Measurements from ENCODE around the gene RUNX2. TPM values are rescaled to one million over a fixed set of nuclear protein-coding genes. Genes with fewer than 3 reads are reported as not detected.

Gene RUNX2
- total and polyA plus RNA-seq, 9 of the 15 experiments (the other 6 are each of a cell fraction or from before 2014, with no cell fraction given) = 0.29 to 1.00 (median 0.43) TPM

- TF ChIP-seq ZHX1 (conservative IDR thresholded peaks at IDR 0.05; ENCODE audit: low read length) (no peak), MTA2 (IDR thresholded peaks at IDR 0.05; ENCODE audit: low read depth) (no peak), SETDB1 (IDR thresholded peaks at IDR 0.05; ENCODE audit: low read length) (no peak), STAG1 (CRISPR knock-in tag; IDR thresholded peaks at IDR 0.05; ENCODE audit: borderline replicate concordance) (no peak), OTX1 (CRISPR knock-in tag; IDR thresholded peaks at IDR 0.05) (peak; percentile 65; the same call in 1 of the 2 replicates), XRCC3 (IDR thresholded peaks at IDR 0.05) (no peak), GTF3C2 (IDR thresholded peaks at IDR 0.05; ENCODE audit: borderline replicate concordance, extremely low read depth, insufficient read length) (no peak), RUNX1 (IDR thresholded peaks at IDR 0.05; ENCODE audit: low read depth) (no peak), CBFB (CRISPR knock-in tag; IDR thresholded peaks at IDR 0.05) (no peak), NCOR1 (IDR thresholded peaks at IDR 0.05) (no peak), RNF2 (IDR thresholded peaks at IDR 0.05) (peak; percentile 46; the same call in 1 of the 2 replicates), ZNF280B (CRISPR knock-in tag; IDR thresholded peaks at IDR 0.05) (no peak), FOXA3 (CRISPR knock-in tag; conservative IDR thresholded peaks at IDR 0.05 in 1 of 2, IDR thresholded peaks at IDR 0.05 in 1 of 2) (no peak), JUNB (CRISPR knock-in tag; conservative IDR thresholded peaks at IDR 0.05) (no peak)
- TF ChIP-seq, protein P1, sequence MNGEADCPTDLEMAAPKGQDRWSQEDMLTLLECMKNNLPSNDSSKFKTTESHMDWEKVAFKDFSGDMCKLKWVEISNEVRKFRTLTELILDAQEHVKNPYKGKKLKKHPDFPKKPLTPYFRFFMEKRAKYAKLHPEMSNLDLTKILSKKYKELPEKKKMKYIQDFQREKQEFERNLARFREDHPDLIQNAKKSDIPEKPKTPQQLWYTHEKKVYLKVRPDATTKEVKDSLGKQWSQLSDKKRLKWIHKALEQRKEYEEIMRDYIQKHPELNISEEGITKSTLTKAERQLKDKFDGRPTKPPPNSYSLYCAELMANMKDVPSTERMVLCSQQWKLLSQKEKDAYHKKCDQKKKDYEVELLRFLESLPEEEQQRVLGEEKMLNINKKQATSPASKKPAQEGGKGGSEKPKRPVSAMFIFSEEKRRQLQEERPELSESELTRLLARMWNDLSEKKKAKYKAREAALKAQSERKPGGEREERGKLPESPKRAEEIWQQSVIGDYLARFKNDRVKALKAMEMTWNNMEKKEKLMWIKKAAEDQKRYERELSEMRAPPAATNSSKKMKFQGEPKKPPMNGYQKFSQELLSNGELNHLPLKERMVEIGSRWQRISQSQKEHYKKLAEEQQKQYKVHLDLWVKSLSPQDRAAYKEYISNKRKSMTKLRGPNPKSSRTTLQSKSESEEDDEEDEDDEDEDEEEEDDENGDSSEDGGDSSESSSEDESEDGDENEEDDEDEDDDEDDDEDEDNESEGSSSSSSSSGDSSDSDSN (IDR thresholded peaks at IDR 0.05; ENCODE audit: borderline replicate concordance in 1 of 2, low read depth in 2 of 2, low read length in 2 of 2) = 0 out of 4 replicates have a peak, but pooled peaks of 1 of the 2 experiments have one; percentile 25
- TF ChIP-seq, protein P2, sequence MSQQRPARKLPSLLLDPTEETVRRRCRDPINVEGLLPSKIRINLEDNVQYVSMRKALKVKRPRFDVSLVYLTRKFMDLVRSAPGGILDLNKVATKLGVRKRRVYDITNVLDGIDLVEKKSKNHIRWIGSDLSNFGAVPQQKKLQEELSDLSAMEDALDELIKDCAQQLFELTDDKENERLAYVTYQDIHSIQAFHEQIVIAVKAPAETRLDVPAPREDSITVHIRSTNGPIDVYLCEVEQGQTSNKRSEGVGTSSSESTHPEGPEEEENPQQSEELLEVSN (IDR thresholded peaks at IDR 0.05; ENCODE audit: borderline replicate concordance in 1 of 2, extremely low read depth in 1 of 2, insufficient read depth in 1 of 2, insufficient read length in 1 of 2, low read depth in 1 of 2, low read length in 1 of 2, poor library complexity in 1 of 2, severe bottlenecking in 1 of 2) = peak; percentile 57 to 67
These were observed 93.8 kb downstream of the RUNX2 start (continued) for GRCh38 chr6:45421709-45422502.

Measured in K562 (cell line).